Glutamatergic neuron (in vitro differentiated cells): Measurements from ENCODE around the gene CKAP4. TPM values are rescaled to one million over a fixed set of nuclear protein-coding genes. Genes with fewer than 3 reads are reported as not detected.
A peak's percentile ranks its signal among the peaks of the same experiment; 100 is the strongest.

Experiments used
- DNase-seq: peaks from one replicate; pipeline ENCODE4 v3.0.0; 2022
- H3K27ac Mint-ChIP-seq: one replicate; pipeline ENCODE4 v1.8.0; 2020; ENCODE audit warnings: mild to moderate bottlenecking, mixed read lengths, inconsistent platforms; ENCODE audit not compliant: unreplicated experiment
- H3K27me3 Mint-ChIP-seq: one replicate; pipeline ENCODE4 v1.8.0; 2020; ENCODE audit warnings: mild to moderate bottlenecking, moderate library complexity, mixed read lengths, inconsistent platforms; ENCODE audit not compliant: unreplicated experiment
- H3K36me3 Mint-ChIP-seq: one replicate; pipeline ENCODE4 v1.8.0; 2020; ENCODE audit warnings: mild to moderate bottlenecking, mixed read lengths, inconsistent platforms; ENCODE audit not compliant: unreplicated experiment
- H3K4me1 Mint-ChIP-seq: one replicate; pipeline ENCODE4 v1.8.0; 2020; ENCODE audit warnings: mild to moderate bottlenecking, low read depth, mixed read lengths, inconsistent platforms; ENCODE audit not compliant: unreplicated experiment
- H3K4me3 Mint-ChIP-seq: one replicate; pipeline ENCODE4 v1.8.0; 2020; ENCODE audit warnings: mild to moderate bottlenecking, mixed read lengths, inconsistent platforms; ENCODE audit not compliant: unreplicated experiment
- H3K9me3 Mint-ChIP-seq: one replicate; pipeline ENCODE4 v1.8.0; 2020; ENCODE audit warnings: mild to moderate bottlenecking, moderate library complexity, mixed read lengths, inconsistent platforms; ENCODE audit not compliant: unreplicated experiment
- total RNA-seq: library from RNA; stranded (reverse); fragmentation: NEBNext Ultra II Directional; extraction: Animal tissue kit (Norgen Biotek cat#: 25700); gene quantifications from one replicate; pipeline ENCODE4 v1.2.1, GENCODE V29; 2021; ENCODE audit not compliant: unreplicated experiment
- TF ChIP-seq, protein P1 (sequence below): fragments of 200-600 bp; sonication (generic); IDR thresholded peaks from one replicate; pipeline ENCODE4 v1.5.0; 2021; ENCODE audit not compliant: partially characterized antibody, unreplicated experiment

Gene CKAP4
- total RNA-seq, 1 donor from 2014 or later = 87.0 TPM

DNA sequence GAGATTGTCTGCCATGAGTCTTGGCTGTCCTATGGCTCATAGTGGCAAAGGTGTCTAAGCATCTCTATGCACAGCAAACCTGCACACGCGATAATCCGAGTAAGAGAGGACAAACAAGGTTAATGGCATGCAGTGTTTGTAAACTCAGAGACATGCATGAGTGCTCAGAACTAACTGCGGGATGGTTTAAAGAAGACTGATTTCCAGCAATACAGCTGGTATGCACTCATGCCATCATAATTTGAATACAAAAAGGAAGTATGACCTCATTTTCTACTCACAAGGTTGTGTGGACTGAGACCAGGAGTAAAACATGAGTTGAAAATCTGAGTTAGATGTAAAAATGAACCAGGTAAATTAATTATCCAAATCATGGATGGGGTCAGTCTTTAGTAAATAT, 38.2 kb upstream of the CKAP4 start:
- Mint-ChIP-seq H3K27me3 (peaks cover 4% of the 10 kb centered on the region), H3K4me3 (no peak overlapping the region), H3K4me1 (no peaks in the 10 kb centered on the region), H3K36me3 (peaks cover 4% of the 10 kb centered on the region), H3K9me3 (no peaks in the 10 kb centered on the region), H3K27ac (no peak overlapping the region)
- TF ChIP-seq, protein P1, sequence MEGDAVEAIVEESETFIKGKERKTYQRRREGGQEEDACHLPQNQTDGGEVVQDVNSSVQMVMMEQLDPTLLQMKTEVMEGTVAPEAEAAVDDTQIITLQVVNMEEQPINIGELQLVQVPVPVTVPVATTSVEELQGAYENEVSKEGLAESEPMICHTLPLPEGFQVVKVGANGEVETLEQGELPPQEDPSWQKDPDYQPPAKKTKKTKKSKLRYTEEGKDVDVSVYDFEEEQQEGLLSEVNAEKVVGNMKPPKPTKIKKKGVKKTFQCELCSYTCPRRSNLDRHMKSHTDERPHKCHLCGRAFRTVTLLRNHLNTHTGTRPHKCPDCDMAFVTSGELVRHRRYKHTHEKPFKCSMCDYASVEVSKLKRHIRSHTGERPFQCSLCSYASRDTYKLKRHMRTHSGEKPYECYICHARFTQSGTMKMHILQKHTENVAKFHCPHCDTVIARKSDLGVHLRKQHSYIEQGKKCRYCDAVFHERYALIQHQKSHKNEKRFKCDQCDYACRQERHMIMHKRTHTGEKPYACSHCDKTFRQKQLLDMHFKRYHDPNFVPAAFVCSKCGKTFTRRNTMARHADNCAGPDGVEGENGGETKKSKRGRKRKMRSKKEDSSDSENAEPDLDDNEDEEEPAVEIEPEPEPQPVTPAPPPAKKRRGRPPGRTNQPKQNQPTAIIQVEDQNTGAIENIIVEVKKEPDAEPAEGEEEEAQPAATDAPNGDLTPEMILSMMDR = no peak
- no peak for DNase-seq

DNA sequence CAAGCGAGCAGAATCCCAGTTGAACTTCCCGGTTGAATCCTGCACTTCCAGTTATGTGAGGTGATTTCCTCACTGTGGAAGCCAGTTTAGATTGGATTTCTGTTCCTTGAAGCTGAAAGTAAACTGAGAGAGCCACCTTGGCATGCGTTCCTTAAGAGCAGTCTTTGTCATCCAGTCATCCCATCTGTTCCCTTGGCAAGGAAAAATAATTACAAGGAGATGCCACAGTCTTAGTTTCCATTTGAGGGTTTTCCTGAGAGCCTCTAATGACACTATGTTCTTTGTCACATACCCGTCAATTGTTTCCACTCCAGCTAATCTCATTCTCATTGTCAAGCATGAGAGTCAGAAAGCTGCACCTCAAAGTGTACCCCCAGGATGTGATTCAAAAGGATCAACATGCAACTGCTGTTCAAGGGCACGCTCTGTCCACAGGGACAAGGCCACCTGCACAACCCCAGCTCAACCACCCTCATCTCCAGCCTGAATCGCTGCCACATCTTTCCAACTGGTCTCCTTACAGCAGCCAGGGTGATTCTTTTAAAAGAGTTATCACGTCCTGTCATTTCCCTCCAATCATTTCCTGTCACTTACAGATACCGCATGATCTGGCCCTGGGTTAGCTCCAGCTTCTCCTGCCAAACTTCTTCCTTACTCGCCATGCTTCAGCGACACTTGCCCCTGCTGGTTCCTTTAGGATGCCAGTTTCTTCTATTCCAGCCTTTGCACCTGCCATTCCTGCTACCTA, 36.7 kb upstream of the CKAP4 start:
- TF ChIP-seq, protein P1 = no peak
- Mint-ChIP-seq H3K4me1 (no peaks in the 10 kb centered on the region), H3K4me3 (no peak overlapping the region), H3K27me3 (peaks cover 2% of the 10 kb centered on the region), H3K27ac (no peak overlapping the region), H3K36me3 (peaks cover 4% of the 10 kb centered on the region), H3K9me3 (no peaks in the 10 kb centered on the region)
- DNase-seq = no peak

DNA sequence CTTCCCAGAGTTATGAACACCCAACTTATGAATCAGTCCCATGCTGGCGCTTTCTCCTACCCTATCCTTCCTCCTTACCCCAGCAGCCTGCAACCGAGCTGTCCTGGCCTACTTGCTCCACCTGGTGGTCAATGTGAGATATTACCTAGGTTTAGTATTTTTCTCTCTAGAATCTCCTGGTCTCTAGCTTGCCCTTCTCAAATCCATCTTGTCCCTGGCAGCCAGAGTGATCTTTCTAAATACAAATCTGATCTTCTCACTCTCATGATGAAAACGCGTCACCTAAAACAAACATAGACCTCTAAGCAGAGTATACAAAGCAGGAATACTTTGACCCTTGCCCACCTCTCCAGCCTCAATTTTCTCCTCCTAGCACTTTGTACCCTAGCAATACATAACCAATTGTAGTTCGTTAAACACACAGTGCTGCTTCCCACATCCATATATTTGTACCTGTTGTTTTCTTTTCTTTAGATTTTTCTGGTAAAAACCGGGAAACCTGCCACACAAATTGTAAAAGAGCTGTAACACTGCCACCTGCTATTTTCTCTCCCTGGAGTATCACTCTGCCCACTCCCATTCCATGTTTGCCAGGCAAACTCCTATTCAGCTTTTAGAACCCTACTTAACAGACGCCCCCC, 34.8 kb upstream of the CKAP4 start:
- Mint-ChIP-seq H3K27me3 (peaks cover 2% of the 10 kb centered on the region), H3K36me3 (peaks cover 4% of the 10 kb centered on the region), H3K27ac (no peak overlapping the region), H3K9me3 (no peaks in the 10 kb centered on the region), H3K4me1 (no peaks in the 10 kb centered on the region), H3K4me3 (no peak overlapping the region)
- TF ChIP-seq, protein P1 = peak; percentile 95
- peak; percentile 47 for DNase-seq

DNA sequence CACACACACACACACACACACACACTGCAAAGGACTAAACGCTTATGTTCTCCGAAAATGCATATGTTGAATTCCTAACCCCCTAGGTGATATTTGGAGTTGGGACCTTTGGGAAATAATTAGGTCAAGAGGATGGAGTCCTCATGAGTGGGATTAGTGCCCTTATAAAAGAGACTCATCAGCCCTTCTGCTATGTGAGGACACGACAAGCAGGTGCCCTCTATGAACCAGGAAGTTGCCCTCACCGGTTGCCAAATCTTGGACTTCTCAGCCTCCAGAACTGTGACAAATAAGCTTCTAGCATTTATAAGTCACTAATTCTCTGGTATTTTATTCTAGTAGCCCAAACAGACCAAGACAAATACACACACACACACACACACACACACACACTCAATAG, 34.0 kb upstream of the CKAP4 start:
- DNase-seq = no peak
- Mint-ChIP-seq H3K27ac (no peak overlapping the region), H3K36me3 (peaks cover 4% of the 10 kb centered on the region), H3K4me1 (no peaks in the 10 kb centered on the region), H3K27me3 (peaks cover 2% of the 10 kb centered on the region), H3K9me3 (no peaks in the 10 kb centered on the region), H3K4me3 (no peak overlapping the region)
- TF ChIP-seq, protein P1 = no peak
